BJ (cell line): ENCODE data around the gene TBL1X. TPM values are rescaled to one million over a fixed set of nuclear protein-coding genes. Genes with fewer than 3 reads are reported as not detected.

Experiments
- CTCF ChIA-PET: fragments of 350-600 bp; formaldehyde crosslinking; extraction: SDS; loops from one replicate; lab custom pipeline; 2021; ENCODE audit warnings: antibody characterized with exemption, inconsistent platforms; lab: Yijun Ruan, JAX
- POLR2A ChIA-PET: fragments of 300-600 bp; sonication (Branson Sonifier 250); formaldehyde crosslinking; extraction: SDS; loops from one replicate; lab custom pipeline; 2021; ENCODE audit warnings: antibody characterized with exemption; lab: Charles Lee
- DNase-seq: peaks from one replicate; pipeline ENCODE4 v3.0.0-alpha.2; 2011; ENCODE audit warnings: low read depth
- H3K27me3 ChIP-seq: 2 replicates; pipeline ENCODE4 v1.6.0; 2011; ENCODE audit warnings: low read length; ENCODE audit not compliant: control insufficient read depth, insufficient read depth
- H3K36me3 ChIP-seq: 2 replicates; pipeline ENCODE4 v1.5.1; 2011; ENCODE audit warnings: low read length; ENCODE audit not compliant: control insufficient read depth, insufficient read depth
- H3K4me3 ChIP-seq: 2 replicates; pipeline ENCODE4 v1.5.1; 2011; ENCODE audit warnings: low read depth, mild to moderate bottlenecking, control low read depth, low read length
- CTCF ChIP-seq: IDR thresholded peaks from 2 replicates; pipeline ENCODE4 v1.5.1; 2011; ENCODE audit warnings: low read depth, mild to moderate bottlenecking, control low read depth, inconsistent platforms, low read length, moderate library complexity; ENCODE audit not compliant: insufficient read depth
- polyA plus RNA-seq: library from polyadenylated mRNA; depleted of rRNA; stranded (reverse); fragments of >200 nt; gene quantifications from 2 replicates; pipeline ENCODE4 v1.2.3, GENCODE V29; 2011

TBL1X gene
- polyA plus RNA-seq, 1 experiment: 13.2 TPM

- ChIA-PET CTCF (no interaction called here), POLR2A (no interaction called here)
- Histone ChIP-seq H3K27me3 (no peaks in the 10 kb centered on the region), H3K36me3 (no peaks in the 10 kb centered on the region), H3K4me3 (no peak overlapping the region)
- no peak for TF ChIP-seq CTCF
- no peak for DNase-seq
These were observed 45.5 kb downstream of the TBL1X start for GRCh38 chrX:9510366-9510765.

- Histone ChIP-seq H3K4me3 (no peak overlapping the region), H3K36me3 (no peaks in the 10 kb centered on the region), H3K27me3 (no peaks in the 10 kb centered on the region)
- ChIA-PET CTCF (no interaction called here), POLR2A (no interaction called here)
- TF ChIP-seq CTCF: no peak
- no peak for DNase-seq
These were observed 46.1 kb downstream of the TBL1X start for GRCh38 chrX:9510980-9511379.

GRCh38 chrX:9515489-9515888 is 50.6 kb downstream of the TBL1X start:
- Histone ChIP-seq H3K27me3 (no peaks in the 10 kb centered on the region), H3K36me3 (no peaks in the 10 kb centered on the region), H3K4me3 (no peak overlapping the region)
- ChIA-PET POLR2A (no interaction called here), CTCF (no interaction called here)
- TF ChIP-seq CTCF: no peak
- no peak for DNase-seq

GRCh38 chrX:9515973-9516538 is 51.2 kb downstream of the TBL1X start:
- no peak for DNase-seq
- CTCF ChIA-PET: no interaction called here
- H3K36me3 ChIP-seq: no peaks in the 10 kb centered on the region
- no peak overlapping the region for H3K4me3 ChIP-seq
- H3K27me3 ChIP-seq: no peaks in the 10 kb centered on the region
- POLR2A ChIA-PET: no interaction called here
- no peak for TF ChIP-seq CTCF

- no peak for DNase-seq
- ChIA-PET POLR2A (interaction anchor here (0.6 kb wide), 1 partner anchor 185 kb away, joined by 8 read pairs; no protein-coding TSS in a partner anchor), CTCF (no interaction called here)
- H3K36me3 ChIP-seq: no peaks in the 10 kb centered on the region
- TF ChIP-seq CTCF: no peak
- no peaks in the 10 kb centered on the region for H3K27me3 ChIP-seq
- H3K4me3 ChIP-seq: no peak overlapping the region
These were observed 51.8 kb downstream of the TBL1X start for GRCh38 chrX:9516635-9517034.
